Fibroblast of pulmonary artery (primary cell): Measurements from ENCODE around the gene ARHGDIB.
A peak's percentile ranks its signal among the peaks of the same experiment; 100 is the strongest.

ENCODE experiments used
- DNase-seq: peaks from one replicate; pipeline ENCODE4 v3.0.0-alpha.2; 2010; ENCODE audit warnings: low read depth
- H3K4me3 ChIP-seq: replicated peaks from 2 replicates; pipeline ENCODE4 v1.5.1; 2011; ENCODE audit warnings: low read depth, mild to moderate bottlenecking, control low read depth, low read length, moderate library complexity
- TF ChIP-seq, protein P1 (sequence below): IDR thresholded peaks from 2 replicates; pipeline ENCODE4 v1.5.1; 2011; ENCODE audit warnings: mild to moderate bottlenecking, control low read depth, low read length, inconsistent platforms; ENCODE audit errors: missing control alignments

Gene ARHGDIB

DNA sequence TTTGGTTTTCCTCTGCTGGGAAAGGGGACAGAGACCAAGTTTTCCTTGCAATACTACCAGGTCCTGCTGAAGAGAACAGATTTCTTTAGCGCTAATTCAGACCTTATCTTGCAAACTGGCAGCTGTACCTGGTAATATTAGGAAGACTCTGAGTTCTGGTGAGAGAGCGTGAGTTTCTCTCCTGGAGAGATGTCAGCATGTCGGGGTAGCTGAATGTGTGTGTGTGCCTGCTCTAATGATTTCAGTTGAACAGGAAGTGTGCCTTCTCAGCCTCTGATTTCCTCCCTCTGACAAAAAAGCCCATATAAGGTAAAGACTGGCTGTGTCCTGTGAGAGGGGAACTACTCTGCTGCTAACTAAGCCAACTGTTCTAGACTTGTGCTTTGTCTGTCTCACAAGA lies 12.7 kb downstream of the ARHGDIB start:
- DNase-seq, result peak; percentile 97
- TF ChIP-seq, protein P1, sequence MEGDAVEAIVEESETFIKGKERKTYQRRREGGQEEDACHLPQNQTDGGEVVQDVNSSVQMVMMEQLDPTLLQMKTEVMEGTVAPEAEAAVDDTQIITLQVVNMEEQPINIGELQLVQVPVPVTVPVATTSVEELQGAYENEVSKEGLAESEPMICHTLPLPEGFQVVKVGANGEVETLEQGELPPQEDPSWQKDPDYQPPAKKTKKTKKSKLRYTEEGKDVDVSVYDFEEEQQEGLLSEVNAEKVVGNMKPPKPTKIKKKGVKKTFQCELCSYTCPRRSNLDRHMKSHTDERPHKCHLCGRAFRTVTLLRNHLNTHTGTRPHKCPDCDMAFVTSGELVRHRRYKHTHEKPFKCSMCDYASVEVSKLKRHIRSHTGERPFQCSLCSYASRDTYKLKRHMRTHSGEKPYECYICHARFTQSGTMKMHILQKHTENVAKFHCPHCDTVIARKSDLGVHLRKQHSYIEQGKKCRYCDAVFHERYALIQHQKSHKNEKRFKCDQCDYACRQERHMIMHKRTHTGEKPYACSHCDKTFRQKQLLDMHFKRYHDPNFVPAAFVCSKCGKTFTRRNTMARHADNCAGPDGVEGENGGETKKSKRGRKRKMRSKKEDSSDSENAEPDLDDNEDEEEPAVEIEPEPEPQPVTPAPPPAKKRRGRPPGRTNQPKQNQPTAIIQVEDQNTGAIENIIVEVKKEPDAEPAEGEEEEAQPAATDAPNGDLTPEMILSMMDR, result no peak
- peak overlapping the region; percentile 25 for H3K4me3 ChIP-seq

- no peak overlapping the region for H3K4me3 ChIP-seq
- no peak for DNase-seq
- TF ChIP-seq, protein P1, result no peak
Measured at GRCh38 chr12:14946861-14947260, 14.5 kb downstream of the ARHGDIB start.

DNA sequence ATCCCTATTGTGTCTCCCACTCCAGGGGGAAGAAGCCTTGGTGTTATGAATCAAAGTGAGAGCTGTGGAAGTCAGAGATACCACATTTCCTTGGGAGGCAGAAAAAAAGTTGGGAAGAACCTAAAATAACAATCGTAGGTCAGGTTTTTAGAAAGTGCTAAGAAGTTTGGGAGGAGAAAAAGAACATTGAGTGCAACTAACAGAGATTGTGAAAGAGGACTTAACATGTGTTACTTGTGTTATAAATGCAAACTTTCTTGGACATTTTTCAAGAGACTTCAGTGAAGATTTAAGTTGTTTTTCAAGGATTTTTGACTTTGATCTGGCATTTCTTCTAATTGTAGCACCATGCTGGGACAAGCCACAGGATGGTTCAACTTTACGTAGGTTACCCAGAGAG lies 15.2 kb downstream of the ARHGDIB start:
- TF ChIP-seq, protein P1, result no peak
- no peak overlapping the region for H3K4me3 ChIP-seq
- peak; percentile 42 for DNase-seq

- DNase-seq, result no peak
Measured at GRCh38 chr12:14942196-14942931, 19.0 kb downstream of the ARHGDIB start.

DNA sequence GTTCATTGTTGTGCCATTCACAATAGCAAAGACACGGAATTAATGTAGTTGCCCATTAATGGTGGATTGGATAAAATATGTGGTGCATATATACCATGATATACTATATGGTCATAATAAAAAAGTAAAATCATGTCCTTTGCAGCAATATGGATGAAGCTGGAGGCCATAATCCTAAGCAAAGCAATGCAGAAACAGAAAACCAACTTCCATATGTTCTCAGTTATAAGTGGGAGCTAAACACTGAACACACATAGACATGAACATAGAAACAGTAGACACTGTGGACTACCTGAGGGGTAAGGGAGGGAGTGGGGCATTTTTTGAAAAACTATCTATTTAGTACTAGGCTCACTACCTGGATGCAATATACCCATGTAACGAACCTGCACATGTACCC lies 20.0 kb downstream of the ARHGDIB start:
- TF ChIP-seq, protein P1, result no peak
- H3K4me3 ChIP-seq, result no peak overlapping the region
- DNase-seq, result no peak

More at GRCh38 chr12:14942196-14942931, 19.0 kb downstream of the ARHGDIB start:
- TF ChIP-seq, protein P1, result no peak
- H3K4me3 ChIP-seq, result no peak overlapping the region

DNA sequence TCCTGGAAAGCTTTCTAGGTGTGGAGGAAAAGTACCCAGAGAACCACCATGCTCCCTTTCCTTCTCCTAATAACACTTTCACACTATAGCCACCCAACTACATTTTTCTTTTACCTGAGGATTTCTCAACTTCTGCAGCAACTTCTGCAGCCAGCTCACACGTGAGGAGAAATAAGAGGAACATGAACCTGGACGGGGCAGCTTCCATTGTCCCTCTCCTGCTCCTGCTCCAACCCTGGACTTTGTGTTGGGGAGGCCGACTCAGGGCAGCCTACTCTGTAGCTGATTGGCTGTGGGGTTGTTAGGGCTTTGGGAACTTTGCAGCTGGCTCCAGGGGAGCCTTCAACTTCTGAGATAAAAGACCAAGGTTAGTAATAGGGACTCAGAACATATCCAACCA lies 23.1 kb downstream of the ARHGDIB start, which contains the start of gene ERP27:
TSS of gene ERP27 (minus strand) at position 237 of the 400 bp plus-strand sequence. CDS start at position 208, 29 bp downstream.
- no peak within 1 kb of the TSS for H3K4me3 ChIP-seq
- no peak for DNase-seq
- TF ChIP-seq, protein P1, result no peak

- DNase-seq, result no peak
- TF ChIP-seq, protein P1, result peak; percentile 15
- H3K4me3 ChIP-seq, result no peak overlapping the region
Measured at GRCh38 chr12:14937689-14938088, 23.7 kb downstream of the ARHGDIB start.
